Stimulated activated CD8-positive, alpha-beta memory T cell treated with anti-CD3 and anti-CD28 coated beads, Interleukin-15, amount 100 ng/mL, for 24 hours (primary cell): ENCODE results near the gene AKNA.

Experiments used
- DNase-seq: peaks from one replicate; pipeline ENCODE4 v3.0.0-alpha.2; 2020; ENCODE audit warnings: low read depth

AKNA gene

GRCh38 chr9:114317665-114318357, 70.0 kb downstream of the AKNA start:
- no peak for DNase-seq

- no peak for DNase-seq
These were observed 71.1 kb downstream of the AKNA start for GRCh38 chr9:114316605-114317230.

- DNase-seq = no peak
These were observed 71.9 kb downstream of the AKNA start for GRCh38 chr9:114315723-114316363.

GRCh38 chr9:114314881-114315722, 72.7 kb downstream of the AKNA start:
- no peak for DNase-seq

- DNase-seq = no peak
These were observed 73.4 kb downstream of the AKNA start for GRCh38 chr9:114314256-114314867.

GRCh38 chr9:114313186-114313585, 74.6 kb downstream of the AKNA start:
- no peak for DNase-seq

GRCh38 chr9:114312513-114312875, 75.3 kb downstream of the AKNA start:
- DNase-seq = no peak

GRCh38 chr9:114311571-114312512, 75.9 kb downstream of the AKNA start:
- no peak for DNase-seq

GRCh38 chr9:114310471-114311450, 77.0 kb downstream of the AKNA start:
- DNase-seq = no peak

GRCh38 chr9:114309096-114309495, 78.7 kb downstream of the AKNA start:
- DNase-seq = no peak

- no peak for DNase-seq
These were observed 79.3 kb downstream of the AKNA start for GRCh38 chr9:114308361-114308950.

GRCh38 chr9:114307899-114308267, 79.9 kb downstream of the AKNA start:
- no peak for DNase-seq

GRCh38 chr9:114304416-114305188, 83.2 kb downstream of the AKNA start:
- no peak for DNase-seq

GRCh38 chr9:114303977-114304376, 83.8 kb downstream of the AKNA start:
- no peak for DNase-seq

- no peak for DNase-seq
These were observed 84.2 kb downstream of the AKNA start for GRCh38 chr9:114303571-114303970.

- DNase-seq = no peak
These were observed 85.1 kb downstream of the AKNA start for GRCh38 chr9:114302727-114303126.

GRCh38 chr9:114301798-114302565, 85.8 kb downstream of the AKNA start:
- no peak for DNase-seq
